SK-N-SH (cell line): ENCODE results near the gene LAMP5. TPM values are rescaled to one million over a fixed set of nuclear protein-coding genes. Genes with fewer than 3 reads are reported as not detected.

Experiments used
- CTCF ChIA-PET: fragments of 300-600, 350-600 bp; formaldehyde crosslinking; extraction: SDS; loops from one replicate; lab custom pipeline; 2021; lab: Yijun Ruan, JAX
- POLR2A ChIA-PET: fragments of 350-600 bp; sonication (Branson Sonifier 250); formaldehyde crosslinking; extraction: SDS; loops from one replicate; lab custom pipeline; 2020; ENCODE audit warnings: antibody characterized with exemption, inconsistent platforms; lab: Yijun Ruan, JAX
- DNase-seq: peaks from one replicate; pipeline ENCODE4 v3.0.0; 2012
- H2AFZ ChIP-seq: fragments of 200-600 bp; sonication (generic); 2 replicates; pipeline ENCODE4 v1.8.1; 2016; ENCODE audit warnings: antibody characterized with exemption, mild to moderate bottlenecking, low read depth
- H3F3A ChIP-seq: fragments of 200-600 bp; sonication (generic); replicated peaks from 2 replicates; pipeline ENCODE3; 2016; ENCODE audit warnings: antibody characterized with exemption, mild to moderate bottlenecking; ENCODE audit not compliant: insufficient read depth
- H3K27ac ChIP-seq, 2 experiments: fragments of 200-500 bp in 1 of 2; fragments of 200-600 bp in 1 of 2; sonication (Bioruptor generic) in 1 of 2; sonication (generic), shearing (Covaris generic) in 1 of 2; 2 replicates each; pipeline versions ENCODE4 v1.5.1 to v1.6.1; 2014 to 2016; ENCODE audit warnings: low read depth in 2 of 2, inconsistent platforms in 1 of 2, low read length in 1 of 2, mild to moderate bottlenecking in 1 of 2, mixed read lengths in 1 of 2
- H3K27me3 ChIP-seq: fragments of 200-600 bp; sonication (generic), shearing (Covaris generic); 2 replicates; pipeline ENCODE4 v1.6.1; 2016; ENCODE audit warnings: mixed run types; ENCODE audit not compliant: insufficient read depth
- H3K36me3 ChIP-seq, 2 experiments: fragments of 200-500 bp in 1 of 2; fragments of 200-600 bp in 1 of 2; sonication (Bioruptor generic) in 1 of 2; sonication (generic) in 1 of 2; replicated peaks in 1 of 2; 2 replicates each; pipeline versions ENCODE3 to v1.5.1; 2014 to 2016; ENCODE audit warnings: low read length in 1 of 2, mild to moderate bottlenecking in 1 of 2; ENCODE audit not compliant: insufficient read depth in 2 of 2, control insufficient read depth in 1 of 2
- H3K4me1 ChIP-seq, 2 experiments: fragments of 200-500 bp in 1 of 2; fragments of 200-600 bp in 1 of 2; sonication (Bioruptor generic) in 1 of 2; sonication (generic), shearing (Covaris generic) in 1 of 2; 2 replicates each; pipeline versions ENCODE4 v1.5.1 to v1.6.1; 2014 to 2016; ENCODE audit warnings: low read depth in 1 of 2, low read length in 1 of 2, mixed run types in 1 of 2; ENCODE audit not compliant: insufficient read depth in 2 of 2, control insufficient read depth in 1 of 2
- H3K4me2 ChIP-seq: fragments of 200-600 bp; sonication (generic), shearing (Covaris generic); 2 replicates; pipeline ENCODE4 v1.6.1; 2017; ENCODE audit warnings: mixed run types
- H3K4me3 ChIP-seq, 2 experiments: fragments of 200-500 bp in 1 of 2; fragments of 200-600 bp in 1 of 2; sonication (Bioruptor generic) in 1 of 2; sonication (generic), shearing (Covaris generic) in 1 of 2; 2 replicates each; pipeline versions ENCODE4 v1.5.1 to v1.8.1; 2014 to 2016; ENCODE audit warnings: low read depth in 2 of 2, inconsistent platforms in 1 of 2, low read length in 1 of 2, mild to moderate bottlenecking in 1 of 2, mixed read lengths in 1 of 2, moderate library complexity in 1 of 2
- H3K79me2 ChIP-seq: fragments of 200-600 bp; sonication (generic); 2 replicates; pipeline ENCODE4 v1.8.1; 2017; ENCODE audit warnings: mild to moderate bottlenecking; ENCODE audit not compliant: insufficient read depth
- H3K9ac ChIP-seq: fragments of 200-600 bp; sonication (generic); 2 replicates; pipeline ENCODE4 v1.6.1; 2017; ENCODE audit warnings: mixed run types
- H3K9me2 ChIP-seq: fragments of 200-600 bp; sonication (generic); 2 replicates; pipeline ENCODE4 v1.6.1; 2017; ENCODE audit warnings: mixed run types
- H3K9me3 ChIP-seq: fragments of 200-600 bp; sonication (generic); 2 replicates; pipeline ENCODE4 v1.6.1; 2017; ENCODE audit warnings: mixed run types, mild to moderate bottlenecking, moderate library complexity
- H4K20me1 ChIP-seq: fragments of 200-600 bp; sonication (generic); 2 replicates; pipeline ENCODE4 v1.6.1; 2017; ENCODE audit warnings: mild to moderate bottlenecking, mixed run types; ENCODE audit not compliant: insufficient read depth
- CHD2 ChIP-seq: fragments of 150-350 bp; IDR thresholded peaks from 2 replicates; pipeline ENCODE4 v1.6.1; 2018; ENCODE audit warnings: low read length; ENCODE audit not compliant: partially characterized antibody
- ELF1 ChIP-seq: IDR thresholded peaks from 2 replicates; pipeline ENCODE4 v1.4.0; 2012
- FOXJ3 ChIP-seq: sonication (generic); formaldehyde crosslinking; IDR thresholded peaks from 2 replicates; pipeline ENCODE4 v1.5.1; 2020; ENCODE audit warnings: mild to moderate bottlenecking, missing genetic modification reagents
- MXI1 ChIP-seq: IDR thresholded peaks from 2 replicates; pipeline ENCODE4 v1.6.1; 2012; ENCODE audit warnings: mild to moderate bottlenecking, low read depth, low read length, improper control_type of control experiment
- NFIC ChIP-seq: IDR thresholded peaks from 2 replicates; pipeline ENCODE4 v1.4.0; 2012; ENCODE audit warnings: borderline replicate concordance
- NRF1 ChIP-seq: IDR thresholded peaks from 2 replicates; pipeline ENCODE4 v1.6.1; 2012; ENCODE audit warnings: low read depth, mild to moderate bottlenecking, low read length
- RCOR1 ChIP-seq: fragments of 150-350 bp; IDR thresholded peaks from 2 replicates; pipeline ENCODE4 v1.6.1; 2017; ENCODE audit warnings: antibody characterized with exemption, low read length
- TAF1 ChIP-seq: IDR thresholded peaks from 2 replicates; pipeline ENCODE4 v1.6.1; 2012; ENCODE audit warnings: low read depth, mild to moderate bottlenecking, low read length, moderate library complexity, borderline replicate concordance
- TCF12 ChIP-seq: IDR thresholded peaks from 2 replicates; pipeline ENCODE4 v1.4.0; 2012
- WGBS: methylation state at CpG from one replicate; pipeline ENCODE4 v1.1.6; 2017; ENCODE audit warnings: low lambda C conversion rate; 5-methylcytosine and 5-hydroxymethylcytosine counted together
- polyA plus RNA-seq, 3 experiments: library from polyadenylated mRNA; depleted of rRNA; stranded (reverse); fragments of >200 nt; gene quantifications; 2 replicates each; pipeline ENCODE4 v1.2.3, GENCODE V29; 2012
- TF ChIP-seq, protein P1 (sequence below): IDR thresholded peaks from 2 replicates; pipeline ENCODE4 v1.6.1; 2012; ENCODE audit warnings: mild to moderate bottlenecking, low read depth, low read length, moderate library complexity
- TF ChIP-seq, protein P2 (sequence below): IDR thresholded peaks from 2 replicates; pipeline ENCODE4 v1.4.0; 2012; ENCODE audit warnings: low read depth, borderline replicate concordance

LAMP5 gene
- polyA plus RNA-seq, 1 of the 3 experiments (the other 2 are of a cell fraction), result 4.8 TPM

DNA sequence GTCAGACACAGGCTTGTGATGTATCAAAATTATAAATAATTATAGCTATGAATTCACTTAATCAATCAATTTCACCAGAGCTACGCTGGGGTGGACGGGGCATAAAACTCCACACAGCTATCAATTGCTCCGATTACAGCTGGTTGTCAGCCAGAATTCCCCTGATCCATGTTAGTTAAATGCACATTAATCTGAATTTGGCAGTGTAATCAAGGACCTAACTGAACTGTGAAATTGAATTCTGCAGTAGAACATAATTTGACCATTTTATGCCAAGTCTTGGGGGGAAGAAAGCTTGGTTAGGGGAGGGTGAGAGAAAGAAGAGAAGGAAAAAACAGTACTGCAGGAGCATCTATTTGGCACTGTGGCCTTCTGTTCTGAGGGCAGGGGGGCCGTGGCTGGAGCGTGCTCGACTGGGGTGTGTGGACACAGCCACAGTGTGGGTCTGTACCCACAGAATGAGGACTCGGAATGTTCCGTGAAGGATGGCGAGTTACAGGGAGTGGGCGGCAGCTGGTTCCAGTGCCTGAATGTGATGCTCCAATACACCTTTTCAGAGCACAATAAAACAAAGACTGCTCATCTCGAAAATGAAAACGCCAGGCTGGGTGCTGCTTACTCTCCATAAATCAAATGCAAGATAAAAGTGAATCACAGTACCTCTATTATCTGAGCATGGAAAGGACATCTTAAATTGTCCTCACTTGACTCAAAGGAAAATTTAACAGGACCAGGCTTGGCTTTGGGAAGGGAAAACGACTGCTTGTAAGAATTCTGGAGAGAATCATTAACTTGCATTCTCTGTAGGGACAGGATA is 59.2 kb downstream of the LAMP5 start (continued):
- no peak for TF ChIP-seq NFIC
- TF ChIP-seq, protein P1, sequence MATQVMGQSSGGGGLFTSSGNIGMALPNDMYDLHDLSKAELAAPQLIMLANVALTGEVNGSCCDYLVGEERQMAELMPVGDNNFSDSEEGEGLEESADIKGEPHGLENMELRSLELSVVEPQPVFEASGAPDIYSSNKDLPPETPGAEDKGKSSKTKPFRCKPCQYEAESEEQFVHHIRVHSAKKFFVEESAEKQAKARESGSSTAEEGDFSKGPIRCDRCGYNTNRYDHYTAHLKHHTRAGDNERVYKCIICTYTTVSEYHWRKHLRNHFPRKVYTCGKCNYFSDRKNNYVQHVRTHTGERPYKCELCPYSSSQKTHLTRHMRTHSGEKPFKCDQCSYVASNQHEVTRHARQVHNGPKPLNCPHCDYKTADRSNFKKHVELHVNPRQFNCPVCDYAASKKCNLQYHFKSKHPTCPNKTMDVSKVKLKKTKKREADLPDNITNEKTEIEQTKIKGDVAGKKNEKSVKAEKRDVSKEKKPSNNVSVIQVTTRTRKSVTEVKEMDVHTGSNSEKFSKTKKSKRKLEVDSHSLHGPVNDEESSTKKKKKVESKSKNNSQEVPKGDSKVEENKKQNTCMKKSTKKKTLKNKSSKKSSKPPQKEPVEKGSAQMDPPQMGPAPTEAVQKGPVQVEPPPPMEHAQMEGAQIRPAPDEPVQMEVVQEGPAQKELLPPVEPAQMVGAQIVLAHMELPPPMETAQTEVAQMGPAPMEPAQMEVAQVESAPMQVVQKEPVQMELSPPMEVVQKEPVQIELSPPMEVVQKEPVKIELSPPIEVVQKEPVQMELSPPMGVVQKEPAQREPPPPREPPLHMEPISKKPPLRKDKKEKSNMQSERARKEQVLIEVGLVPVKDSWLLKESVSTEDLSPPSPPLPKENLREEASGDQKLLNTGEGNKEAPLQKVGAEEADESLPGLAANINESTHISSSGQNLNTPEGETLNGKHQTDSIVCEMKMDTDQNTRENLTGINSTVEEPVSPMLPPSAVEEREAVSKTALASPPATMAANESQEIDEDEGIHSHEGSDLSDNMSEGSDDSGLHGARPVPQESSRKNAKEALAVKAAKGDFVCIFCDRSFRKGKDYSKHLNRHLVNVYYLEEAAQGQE, result no peak
- no peak for TF ChIP-seq FOXJ3 (CRISPR knock-in tag)
- TF ChIP-seq, protein P2, sequence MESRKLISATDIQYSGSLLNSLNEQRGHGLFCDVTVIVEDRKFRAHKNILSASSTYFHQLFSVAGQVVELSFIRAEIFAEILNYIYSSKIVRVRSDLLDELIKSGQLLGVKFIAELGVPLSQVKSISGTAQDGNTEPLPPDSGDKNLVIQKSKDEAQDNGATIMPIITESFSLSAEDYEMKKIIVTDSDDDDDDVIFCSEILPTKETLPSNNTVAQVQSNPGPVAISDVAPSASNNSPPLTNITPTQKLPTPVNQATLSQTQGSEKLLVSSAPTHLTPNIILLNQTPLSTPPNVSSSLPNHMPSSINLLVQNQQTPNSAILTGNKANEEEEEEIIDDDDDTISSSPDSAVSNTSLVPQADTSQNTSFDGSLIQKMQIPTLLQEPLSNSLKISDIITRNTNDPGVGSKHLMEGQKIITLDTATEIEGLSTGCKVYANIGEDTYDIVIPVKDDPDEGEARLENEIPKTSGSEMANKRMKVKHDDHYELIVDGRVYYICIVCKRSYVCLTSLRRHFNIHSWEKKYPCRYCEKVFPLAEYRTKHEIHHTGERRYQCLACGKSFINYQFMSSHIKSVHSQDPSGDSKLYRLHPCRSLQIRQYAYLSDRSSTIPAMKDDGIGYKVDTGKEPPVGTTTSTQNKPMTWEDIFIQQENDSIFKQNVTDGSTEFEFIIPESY, result no peak
- no peak for TF ChIP-seq MXI1

DNA sequence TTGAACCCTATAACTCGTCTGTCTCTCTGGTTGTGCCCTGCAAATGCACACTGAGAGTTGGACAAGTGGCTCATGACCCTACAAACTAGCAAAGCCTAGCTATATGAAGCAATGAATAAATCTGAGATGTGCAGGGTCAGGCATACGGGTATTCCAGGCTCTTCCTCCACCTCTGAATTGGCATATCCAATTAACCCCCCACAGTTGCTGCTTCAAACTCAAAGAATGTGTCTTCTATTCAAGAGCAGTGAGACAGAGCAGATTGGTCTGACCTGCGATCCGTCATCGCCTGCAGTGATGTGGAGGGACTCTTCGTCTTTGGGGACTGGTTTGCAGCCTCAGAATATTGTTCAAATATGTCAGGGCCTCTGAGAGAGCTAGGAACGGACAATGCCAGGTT is 59.8 kb downstream of the LAMP5 start:
- H3K36me3 ChIP-seq, result no peaks in the 10 kb centered on the region
- H3K9me2 ChIP-seq, result no peaks in the 10 kb centered on the region
- CTCF ChIA-PET, result interaction anchor here (1.4 to 5.5 kb wide), 3 partner anchors 9 to 166 kb away, joined by 6 to 36 read pairs (median 13); no protein-coding TSS in a partner anchor
- no peaks in the 10 kb centered on the region for H3K27me3 ChIP-seq
- no peak overlapping the region for H3K9ac ChIP-seq
- no peaks in the 10 kb centered on the region for H4K20me1 ChIP-seq
- no peak overlapping the region for H2AFZ ChIP-seq
- H3F3A ChIP-seq, result no peaks in the 10 kb centered on the region
- no peak overlapping the region for H3K4me3 ChIP-seq
- H3K4me2 ChIP-seq, result no peak overlapping the region
- 77% methylated on average over 7 of the region's 7 CpGs for WGBS
- DNase-seq, result no peak
- peaks cover 0 to 31% of the 10 kb centered on the region in 2 experiments; a peak in 2 of 4 replicates for H3K4me1 ChIP-seq
- no peaks in the 10 kb centered on the region for H3K9me3 ChIP-seq
- POLR2A ChIA-PET, result no interaction called here
- TF ChIP-seq RCOR1 (no peak), CHD2 (no peak), NRF1 (no peak), TCF12 (no peak), ELF1 (no peak), TAF1 (no peak)
- no peaks in the 10 kb centered on the region for H3K79me2 ChIP-seq
- no peak overlapping the region for H3K27ac ChIP-seq
